Measurements from ENCODE around the gene PRKAR2B.
"Not testable (repeated sequence)": the region's sequence is repeated elsewhere in the genome, so short reads cannot be mapped to it uniquely, and the experiment has no call there.

The PRKAR2B gene

GRCh38 chr7:107125475-107125874, 81.0 kb downstream of the PRKAR2B start:
- DNase-seq: no peak

GRCh38 chr7:107128217-107128616, 83.7 kb downstream of the PRKAR2B start:
- DNase-seq: no peak

GRCh38 chr7:107128748-107129147, 84.2 kb downstream of the PRKAR2B start:
- no peak for DNase-seq

- DNase-seq: no peak
Observed at GRCh38 chr7:107130487-107131220, 86.1 kb downstream of the PRKAR2B start.

- DNase-seq: no peak
Observed at GRCh38 chr7:107133396-107133795, 88.9 kb downstream of the PRKAR2B start.

GRCh38 chr7:107138696-107139420, 94.4 kb downstream of the PRKAR2B start:
- no peak for DNase-seq

- DNase-seq: not testable (repeated sequence)
Observed at GRCh38 chr7:107143875-107144274, 99.4 kb downstream of the PRKAR2B start.

GRCh38 chr7:107145067-107145838, 100.7 kb downstream of the PRKAR2B start:
- no peak for DNase-seq

- DNase-seq: no peak
Observed at GRCh38 chr7:107147464-107148393, 103.2 kb downstream of the PRKAR2B start.

- DNase-seq: no peak
Observed at GRCh38 chr7:107148721-107149120, 104.2 kb downstream of the PRKAR2B start.

GRCh38 chr7:107149863-107150262, 105.4 kb downstream of the PRKAR2B start:
- DNase-seq: no peak

- peak; percentile 53 for DNase-seq
Observed at GRCh38 chr7:107150375-107151073, 106.0 kb downstream of the PRKAR2B start.

- DNase-seq: no peak
Observed at GRCh38 chr7:107151538-107151937, 107.0 kb downstream of the PRKAR2B start.

GRCh38 chr7:107152011-107152410, 107.5 kb downstream of the PRKAR2B start:
- DNase-seq: no peak

- DNase-seq: no peak
Observed at GRCh38 chr7:107154826-107155225, 110.3 kb downstream of the PRKAR2B start.

- DNase-seq: not testable (repeated sequence)
Observed at GRCh38 chr7:107155726-107156125, 111.2 kb downstream of the PRKAR2B start.

GRCh38 chr7:107157091-107157490, 112.6 kb downstream of the PRKAR2B start:
- no peak for DNase-seq

GRCh38 chr7:107158028-107158427, 113.5 kb downstream of the PRKAR2B start:
- DNase-seq: no peak

- no peak for DNase-seq
Observed at GRCh38 chr7:107160389-107160788, 115.9 kb downstream of the PRKAR2B start.

- no peak for DNase-seq
Observed at GRCh38 chr7:107161415-107161814, 116.9 kb downstream of the PRKAR2B start.

- no peak for DNase-seq
Observed at GRCh38 chr7:107162475-107162874, 118.0 kb downstream of the PRKAR2B start.

GRCh38 chr7:107164092-107164491, 119.6 kb downstream of the PRKAR2B start:
- no peak for DNase-seq
